H9 (cell line): Measurements from ENCODE around the gene SULF2. TPM values are rescaled to one million over a fixed set of nuclear protein-coding genes. Genes with fewer than 3 reads are reported as not detected.

Source experiments
- DNase-seq: peaks from one replicate; pipeline ENCODE4 v3.0.0-alpha.2; 2017
- H2AFZ ChIP-seq: one replicate; pipeline ENCODE4 v1.6.1; 2013; ENCODE audit warnings: mild to moderate bottlenecking, low read length, control low read depth, moderate library complexity
- H2AK5ac ChIP-seq: 2 replicates; pipeline ENCODE4 v1.6.1; 2013; ENCODE audit warnings: low read length, control low read depth, mixed read lengths; ENCODE audit not compliant: insufficient read length
- H2BK120ac ChIP-seq: one replicate; pipeline ENCODE4 v1.6.1; 2013; ENCODE audit warnings: low read depth, mild to moderate bottlenecking, low read length, control low read depth, inconsistent platforms; ENCODE audit not compliant: poor library complexity, severe bottlenecking
- H2BK12ac ChIP-seq: 2 replicates; pipeline ENCODE4 v1.6.1; 2013; ENCODE audit warnings: low read length, control low read depth, mixed read lengths, low read depth; ENCODE audit not compliant: insufficient read length
- H2BK15ac ChIP-seq: 2 replicates; pipeline ENCODE4 v1.6.1; 2013; ENCODE audit warnings: low read depth, low read length, control low read depth
- H2BK20ac ChIP-seq: one replicate; pipeline ENCODE4 v1.6.1; 2013; ENCODE audit warnings: low read depth, mild to moderate bottlenecking, low read length, control low read depth, inconsistent platforms; ENCODE audit not compliant: poor library complexity, severe bottlenecking
- H2BK5ac ChIP-seq: 2 replicates; pipeline ENCODE4 v1.6.1; 2013; ENCODE audit warnings: low read length, control low read depth, mixed read lengths; ENCODE audit not compliant: insufficient read length
- H3K14ac ChIP-seq: 2 replicates; pipeline ENCODE4 v1.6.1; 2013; ENCODE audit warnings: low read length, control low read depth; ENCODE audit not compliant: insufficient read depth
- H3K18ac ChIP-seq: 2 replicates; pipeline ENCODE4 v1.6.1; 2013; ENCODE audit warnings: low read depth, mild to moderate bottlenecking, mixed read lengths, low read length, control low read depth; ENCODE audit not compliant: insufficient read length
- H3K23ac ChIP-seq: 2 replicates; pipeline ENCODE4 v1.6.1; 2013; ENCODE audit warnings: low read length, control low read depth, mixed read lengths, low read depth; ENCODE audit not compliant: insufficient read length
- H3K23me2 ChIP-seq: 2 replicates; pipeline ENCODE4 v1.6.1; 2013; ENCODE audit warnings: low read depth, mild to moderate bottlenecking, mixed read lengths, low read length, control low read depth; ENCODE audit not compliant: insufficient read length, poor library complexity, severe bottlenecking
- H3K27ac ChIP-seq: 2 replicates; pipeline ENCODE4 v1.5.1; 2013; ENCODE audit warnings: low read length, control low read depth, mixed read lengths, low read depth; ENCODE audit not compliant: insufficient read length
- H3K27me3 ChIP-seq: 2 replicates; pipeline ENCODE4 v1.6.1; 2013; ENCODE audit warnings: low read length, control low read depth, inconsistent platforms; ENCODE audit not compliant: insufficient read depth
- H3K4ac ChIP-seq: 2 replicates; pipeline ENCODE4 v1.6.1; 2013; ENCODE audit warnings: low read depth, mild to moderate bottlenecking, control low read depth, inconsistent platforms, low read length, moderate library complexity
- H3K4me1 ChIP-seq: 2 replicates; pipeline ENCODE4 v1.6.1; 2013; ENCODE audit warnings: low read length, control low read depth, inconsistent platforms; ENCODE audit not compliant: insufficient read depth
- H3K4me2 ChIP-seq: 2 replicates; pipeline ENCODE4 v1.6.1; 2013; ENCODE audit warnings: low read length, control low read depth, mixed read lengths; ENCODE audit not compliant: insufficient read length, insufficient read depth
- H3K56ac ChIP-seq: 2 replicates; pipeline ENCODE4 v1.6.1; 2013; ENCODE audit warnings: low read depth, mild to moderate bottlenecking, mixed read lengths, low read length, control low read depth; ENCODE audit not compliant: insufficient read length
- H3K79me1 ChIP-seq: 2 replicates; pipeline ENCODE4 v1.6.1; 2013; ENCODE audit warnings: low read depth, mild to moderate bottlenecking, moderate library complexity, low read length, control low read depth, inconsistent platforms; ENCODE audit not compliant: insufficient read depth, poor library complexity, severe bottlenecking
- H3K79me2 ChIP-seq: 2 replicates; pipeline ENCODE4 v1.6.1; 2013; ENCODE audit warnings: low read length, control low read depth, inconsistent platforms; ENCODE audit not compliant: insufficient read depth
- H3K9ac ChIP-seq: 2 replicates; pipeline ENCODE4 v1.6.1; 2013; ENCODE audit warnings: low read length, control low read depth, mixed read lengths; ENCODE audit not compliant: insufficient read length; ENCODE audit errors: extremely low read depth
- H3K9me3 ChIP-seq: one replicate; pipeline ENCODE4 v1.6.1; 2013; ENCODE audit warnings: low read depth, low read length, inconsistent platforms; ENCODE audit not compliant: control insufficient read depth
- H3T11ph ChIP-seq: one replicate; pipeline ENCODE4 v1.6.1; 2013; ENCODE audit warnings: mild to moderate bottlenecking, low read length, control low read depth, inconsistent platforms
- H4K20me1 ChIP-seq: one replicate; pipeline ENCODE4 v1.6.1; 2013; ENCODE audit not compliant: control insufficient read depth, insufficient read length, insufficient read depth
- H4K5ac ChIP-seq: 2 replicates; pipeline ENCODE4 v1.6.1; 2013; ENCODE audit warnings: low read depth, mild to moderate bottlenecking, mixed read lengths, low read length, control low read depth; ENCODE audit not compliant: insufficient read length
- H4K8ac ChIP-seq: replicated peaks from 2 replicates; pipeline ENCODE4 v1.6.1; 2013; ENCODE audit warnings: low read length, control low read depth, mixed read lengths, low read depth; ENCODE audit not compliant: insufficient read length
- H4K91ac ChIP-seq: 2 replicates; pipeline ENCODE4 v1.6.1; 2013; ENCODE audit warnings: low read depth, mild to moderate bottlenecking, moderate library complexity, mixed read lengths, low read length, control low read depth; ENCODE audit not compliant: insufficient read length
- H3K27ac Mint-ChIP-seq, 3 experiments: 2 replicates in 2 of 3; 3 replicates in 1 of 3; pipeline ENCODE4 v1.8.0; 2020 to 2021; ENCODE audit warnings: mixed read lengths in 3 of 3, mild to moderate bottlenecking in 1 of 3, moderate library complexity in 1 of 3
- H3K27me3 Mint-ChIP-seq: 2 replicates; pipeline ENCODE4 v1.8.0; 2021; ENCODE audit warnings: low read depth, mild to moderate bottlenecking, moderate library complexity, mixed read lengths
- H3K36me3 Mint-ChIP-seq, 3 experiments: 2 replicates in 2 of 3; 3 replicates in 1 of 3; pipeline ENCODE4 v1.8.0; 2020 to 2021; ENCODE audit warnings: low read depth in 3 of 3, mixed read lengths in 3 of 3; ENCODE audit not compliant: insufficient read depth in 1 of 3
- H3K4me1 Mint-ChIP-seq, 2 experiments: 2 replicates each; pipeline ENCODE4 v1.8.0; 2020; ENCODE audit warnings: mixed read lengths in 2 of 2
- H3K4me3 Mint-ChIP-seq, 2 experiments: 2 replicates in 1 of 2; 3 replicates in 1 of 2; pipeline ENCODE4 v1.8.0; 2020 to 2021; ENCODE audit warnings: mild to moderate bottlenecking in 2 of 2, mixed read lengths in 2 of 2, moderate library complexity in 1 of 2
- H3K9me3 Mint-ChIP-seq, 2 experiments: 2 replicates in 1 of 2; 3 replicates in 1 of 2; pipeline ENCODE4 v1.8.0; 2020; ENCODE audit warnings: mild to moderate bottlenecking in 2 of 2, mixed read lengths in 2 of 2, moderate library complexity in 1 of 2
- WGBS: extraction: QIAGEN DNeasy Blood & Tissue Kit; methylation state at CpG from one replicate; pipeline ENCODE4 v1.1.7; 2013; ENCODE audit warnings: missing lambda C conversion rate, low lambda C conversion rate, mixed read lengths; ENCODE audit not compliant: insufficient read length; ENCODE audit errors: extremely low coverage; 5-methylcytosine and 5-hydroxymethylcytosine counted together
- total RNA-seq: library from RNA; stranded (reverse); gene quantifications from 2 replicates; pipeline ENCODE4 v1.2.1, GENCODE V29; 2021
- TF ChIP-seq, protein P1 (sequence below): fragments of 200-600 bp; sonication (generic); conservative IDR thresholded peaks from 3 replicates; pipeline ENCODE4 v1.8.0; 2021; ENCODE audit warnings: antibody characterized with exemption, mild to moderate bottlenecking

Gene SULF2
- total RNA-seq, 1 experiment from 2014 or later = 31.2 TPM

DNA sequence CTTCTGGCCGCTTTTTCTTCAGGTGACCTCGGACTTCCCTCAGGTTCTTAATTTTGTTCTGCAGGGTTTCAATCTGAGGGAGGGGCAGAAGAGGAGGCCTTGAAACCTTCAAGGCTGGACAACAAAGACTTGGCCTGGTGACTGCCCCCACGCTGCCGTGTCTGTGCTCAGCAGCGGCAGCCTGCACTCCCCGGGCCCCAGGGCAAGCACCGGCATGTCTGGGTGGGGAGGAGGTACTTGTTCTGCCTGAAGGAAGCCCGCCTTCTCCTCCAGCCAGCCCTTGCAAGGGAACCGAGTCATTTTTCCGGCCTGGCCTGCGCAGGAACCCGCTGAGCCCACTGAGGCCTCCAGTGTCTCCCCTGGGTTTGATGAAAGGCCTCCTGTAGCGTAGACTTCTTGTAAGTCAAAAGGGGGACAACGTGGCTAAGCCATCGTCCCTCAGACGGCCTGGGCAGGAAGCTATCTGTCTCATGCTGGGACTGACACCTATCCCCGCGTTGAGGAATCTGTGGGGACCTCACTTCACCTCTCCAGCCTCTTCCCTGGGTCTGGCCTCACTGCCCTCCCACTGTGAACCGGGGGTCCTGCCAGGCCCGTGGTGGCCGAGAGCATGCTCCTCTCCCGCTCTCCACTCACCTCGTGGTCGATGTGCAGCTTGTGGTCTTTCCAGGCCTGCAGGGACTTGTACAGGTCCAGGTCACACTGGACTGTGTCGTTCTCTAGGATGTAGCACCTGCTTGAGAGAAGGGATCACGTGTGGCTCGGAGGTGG is 119.9 kb downstream of the SULF2 start:
- no peak overlapping the region for H3K4me2 ChIP-seq

More for the DNA sequence above, 119.9 kb downstream of the SULF2 start:
- Histone ChIP-seq H3K4me1 (no peaks in the 10 kb centered on the region), H3K23me2 (no peaks in the 10 kb centered on the region), H4K8ac (no peak overlapping the region), H2BK15ac (no peak overlapping the region), H2AFZ (no peak overlapping the region), H3K4ac (no peak overlapping the region), H3K27ac (no peak overlapping the region), H3K18ac (no peak overlapping the region), H2BK20ac (no peak overlapping the region), H3K27me3 (no peaks in the 10 kb centered on the region), H2AK5ac (no peak overlapping the region), H3K9ac (no peak overlapping the region), H3K23ac (no peak overlapping the region), H4K20me1 (no peaks in the 10 kb centered on the region), H2BK12ac (no peak overlapping the region), H3K79me1 (no peaks in the 10 kb centered on the region), H2BK120ac (no peak overlapping the region), H3K56ac (no peak overlapping the region), H4K91ac (no peak overlapping the region), H3K14ac (peak overlapping the region; percentile 29; the same call in 1 of the 2 replicates), H3K79me2 (no peaks in the 10 kb centered on the region), H3T11ph (no peak overlapping the region), H3K9me3 (no peaks in the 10 kb centered on the region), H2BK5ac (no peak overlapping the region), H4K5ac (no peak overlapping the region)
- peaks cover 0 to 12% (median 8%) of the 10 kb centered on the region in 3 experiments; a peak in 3 of 7 replicates for H3K36me3 Mint-ChIP-seq
- H3K27me3 Mint-ChIP-seq = peaks cover 3% of the 10 kb centered on the region
- no peak for DNase-seq
- no peak overlapping the region for H3K4me3 Mint-ChIP-seq
- H3K9me3 Mint-ChIP-seq = peaks cover 0 to 2% of the 10 kb centered on the region in 2 experiments; a peak in 1 of 5 replicates
- no CpG with 5 or more reads among the region's 27 CpGs for WGBS
- TF ChIP-seq, protein P1, sequence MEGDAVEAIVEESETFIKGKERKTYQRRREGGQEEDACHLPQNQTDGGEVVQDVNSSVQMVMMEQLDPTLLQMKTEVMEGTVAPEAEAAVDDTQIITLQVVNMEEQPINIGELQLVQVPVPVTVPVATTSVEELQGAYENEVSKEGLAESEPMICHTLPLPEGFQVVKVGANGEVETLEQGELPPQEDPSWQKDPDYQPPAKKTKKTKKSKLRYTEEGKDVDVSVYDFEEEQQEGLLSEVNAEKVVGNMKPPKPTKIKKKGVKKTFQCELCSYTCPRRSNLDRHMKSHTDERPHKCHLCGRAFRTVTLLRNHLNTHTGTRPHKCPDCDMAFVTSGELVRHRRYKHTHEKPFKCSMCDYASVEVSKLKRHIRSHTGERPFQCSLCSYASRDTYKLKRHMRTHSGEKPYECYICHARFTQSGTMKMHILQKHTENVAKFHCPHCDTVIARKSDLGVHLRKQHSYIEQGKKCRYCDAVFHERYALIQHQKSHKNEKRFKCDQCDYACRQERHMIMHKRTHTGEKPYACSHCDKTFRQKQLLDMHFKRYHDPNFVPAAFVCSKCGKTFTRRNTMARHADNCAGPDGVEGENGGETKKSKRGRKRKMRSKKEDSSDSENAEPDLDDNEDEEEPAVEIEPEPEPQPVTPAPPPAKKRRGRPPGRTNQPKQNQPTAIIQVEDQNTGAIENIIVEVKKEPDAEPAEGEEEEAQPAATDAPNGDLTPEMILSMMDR = no peak
- H3K27ac Mint-ChIP-seq = peak overlapping the region in 1 of 3 experiments; percentile 81; a peak in 5 of 7 replicates
- peaks cover 17 to 23% of the 10 kb centered on the region in 2 experiments for H3K4me1 Mint-ChIP-seq
